Measurements from ENCODE around the gene ALPL.

GRCh38 chr1:21573475-21573874, 64.3 kb downstream of the ALPL start:
- TF ChIP-seq POLR2A (IDR thresholded peaks at IDR 0.05): no peak
- no peak for TF ChIP-seq CTCF (IDR thresholded peaks at IDR 0.05)
- TF ChIP-seq EP300 (IDR thresholded peaks at IDR 0.05): no peak

Data from ovary (tissue), 3 donors.